Spleen (tissue), 11 donors: ENCODE measurements around the gene C13orf42. TPM values are rescaled to one million over a fixed set of nuclear protein-coding genes. Genes with fewer than 3 reads are reported as not detected.
"Not testable (repeated sequence)": the region's sequence is repeated elsewhere in the genome, so short reads cannot be mapped to it uniquely, and the experiment has no call there.

Experiments used
- DNase-seq: peaks from one replicate; pipeline ENCODE4 v3.0.0-alpha.2; 2020
- H3K27ac ChIP-seq, 8 donors: fragments of 200-600 bp; sonication (generic) in 7 of 8; 1 replicate in 4 of 8; 2 replicates in 4 of 8; pipeline versions ENCODE4 v1.5.0 to v1.8.0; 2016 to 2021; ENCODE audit warnings: inconsistent platforms in 4 of 8, mild to moderate bottlenecking in 4 of 8, moderate library complexity in 1 of 8
- H3K27me3 ChIP-seq, 7 donors: fragments of 200-600 bp; sonication (generic) in 6 of 7; replicated peaks in 1 of 7; 1 replicate in 4 of 7; 2 replicates in 3 of 7; pipeline versions ENCODE4 v1.5.0 to v1.8.0; 2016 to 2021; ENCODE audit warnings: inconsistent platforms in 3 of 7, mild to moderate bottlenecking in 1 of 7
- H3K36me3 ChIP-seq, 6 donors: fragments of 200-600 bp; sonication (generic) in 5 of 6; 1 replicate in 4 of 6; 2 replicates in 2 of 6; pipeline versions ENCODE4 v1.5.0 to v1.8.0; 2016 to 2021; ENCODE audit warnings: inconsistent platforms in 2 of 6
- H3K4me1 ChIP-seq, 6 donors: fragments of 200-600 bp; sonication (generic) in 5 of 6; 1 replicate in 3 of 6; 2 replicates in 3 of 6; pipeline versions ENCODE4 v1.5.0 to v1.8.0; 2016 to 2021; ENCODE audit warnings: inconsistent platforms in 3 of 6
- H3K4me3 ChIP-seq, 8 donors: fragments of 200-600 bp; sonication (generic) in 7 of 8; 1 replicate in 4 of 8; 2 replicates in 4 of 8; pipeline versions ENCODE4 v1.5.0 to v1.8.0; 2016 to 2021; ENCODE audit warnings: inconsistent platforms in 4 of 8, mild to moderate bottlenecking in 4 of 8, moderate library complexity in 2 of 8
- H3K9me3 ChIP-seq, 8 donors: fragments of 200-600 bp; sonication (generic) in 7 of 8; 1 replicate in 4 of 8; 2 replicates in 4 of 8; pipeline versions ENCODE4 v1.5.0 to v1.8.0; 2016 to 2021; ENCODE audit warnings: inconsistent platforms in 4 of 8
- CTCF ChIP-seq, 11 experiments: fragments of 200-600 bp in 7 of 11; fragments of 450-650 bp in 4 of 11; sonication (generic) in 4 of 11; IDR thresholded peaks in 8 of 11; conservative IDR thresholded peaks in 3 of 11; 1 replicate in 7 of 11; 2 replicates in 4 of 11; pipeline versions ENCODE4 v1.4.0 to v1.8.0; 2016 to 2021; ENCODE audit warnings: antibody characterized with exemption in 11 of 11, inconsistent platforms in 4 of 11, mild to moderate bottlenecking in 1 of 11
- POLR2A ChIP-seq, 3 donors: fragments of 450-650 bp; IDR thresholded peaks; one replicate each; pipeline ENCODE4 v1.5.1; 2017; ENCODE audit warnings: antibody characterized with exemption in 3 of 3, mild to moderate bottlenecking in 1 of 3
- POLR2AphosphoS5 ChIP-seq, 3 donors: sonication (generic); formaldehyde crosslinking; IDR thresholded peaks; one replicate each; pipeline ENCODE4 v1.5.1; 2017; ENCODE audit warnings: antibody characterized with exemption in 3 of 3
- WGBS, 5 donors: extraction: QIAGEN DNeasy Blood & Tissue Kit in 3 of 5; methylation state at CpG; one replicate each; pipeline versions ENCODE4 v1.1.5 to v1.1.7; 2013 to 2018; 5-methylcytosine and 5-hydroxymethylcytosine counted together
- intact Hi-C: fragments of 100-400 bp; cut with DNase I; formaldehyde crosslinking; loops from one replicate; pipeline ENCODE4 v1.15.0; 2023; ENCODE audit warnings: low total_unique reads
- polyA plus RNA-seq, 3 donors: library from polyadenylated mRNA; stranded (reverse); fragments of 200-250 nt; gene quantifications; one replicate each; pipeline ENCODE4 v1.2.1, GENCODE V29; 2013
- total RNA-seq, 7 donors: library from RNA; depleted of rRNA in 3 of 7; stranded (reverse); fragments of >200 nt in 3 of 7; fragmentation: NEBNext Ultra II Directional in 4 of 7; extraction: Animal tissue kit (Norgen Biotek cat#: 25700) in 4 of 7; gene quantifications; one replicate each; pipeline versions ENCODE4 v1.1.0 to v1.2.1, GENCODE V29; 2016 to 2021
- donor health status: healthy with polysubstance abuse.
- donor health status: DM: no; HTN: no; CAD: no; lungs with moderate emphysema.
- donor health status: DM: no; HTN: no; CAD: no.
- donor health status: Bipolar disorder and iron deficiency.
- donor health status: healthy.
- donor health status: DM: no; HTN: no; CAD: no.
- donor health status: DM: yes; HTN: yes; CAD: no.

C13orf42 gene
- total and polyA plus RNA-seq, 10 donors: 0.03 to 0.60 (median 0.33) TPM; not detected in 5

GRCh38 chr13:51093574-51093973 lies 17.5 kb downstream of the C13orf42 start:
- Histone ChIP-seq H3K27me3 (no peaks in the 10 kb centered on the region), H3K4me3 (no peak overlapping the region), H3K36me3 (no peaks in the 10 kb centered on the region), H3K4me1 (peaks cover 0 to 6% (median 0%) of the 10 kb centered on the region in 6 donors), H3K9me3 (no peaks in the 10 kb centered on the region), H3K27ac (no peak overlapping the region)
- intact Hi-C loops: no loop called here
- 92 to 95% (median 94%) methylated on average over 4 of the region's 4 CpGs for WGBS, 5 donors
- TF ChIP-seq CTCF (IDR thresholded peaks at IDR 0.05 in 8 of 11, conservative IDR thresholded peaks at IDR 0.05 in 3 of 11) (no peak), POLR2A (IDR thresholded peaks at IDR 0.05) (no peak), POLR2AphosphoS5 (IDR thresholded peaks at IDR 0.05) (no peak)
- DNase-seq: no peak

- TF ChIP-seq POLR2A (IDR thresholded peaks at IDR 0.05) (no peak), CTCF (IDR thresholded peaks at IDR 0.05 in 8 of 11, conservative IDR thresholded peaks at IDR 0.05 in 3 of 11) (no peak), POLR2AphosphoS5 (IDR thresholded peaks at IDR 0.05) (no peak)
- H3K27ac ChIP-seq: no peak overlapping the region
- H3K36me3 ChIP-seq: no peaks in the 10 kb centered on the region
- no peak overlapping the region for H3K4me3 ChIP-seq
- H3K9me3 ChIP-seq: no peaks in the 10 kb centered on the region
- H3K4me1 ChIP-seq: peaks cover 0 to 6% (median 0%) of the 10 kb centered on the region in 6 donors
- no peak for DNase-seq
- intact Hi-C loops: no loop called here
- H3K27me3 ChIP-seq: no peaks in the 10 kb centered on the region
- 81 to 91% (median 86%) methylated on average over 4 of the region's 4 CpGs for WGBS, 5 donors
Observed at GRCh38 chr13:51091839-51092238, 19.2 kb downstream of the C13orf42 start.

GRCh38 chr13:51083706-51084105 lies 27.4 kb downstream of the C13orf42 start:
- WGBS, 5 donors: 88 to 97% (median 91%) methylated on average over 4 to 5 of the region's 5 CpGs
- H3K9me3 ChIP-seq: no peaks in the 10 kb centered on the region
- intact Hi-C loops: no loop called here
- no peak overlapping the region for H3K27ac ChIP-seq
- no peaks in the 10 kb centered on the region for H3K36me3 ChIP-seq
- TF ChIP-seq POLR2A (IDR thresholded peaks at IDR 0.05) (no peak), POLR2AphosphoS5 (IDR thresholded peaks at IDR 0.05) (no peak), CTCF (IDR thresholded peaks at IDR 0.05 in 8 of 11, conservative IDR thresholded peaks at IDR 0.05 in 3 of 11) (no peak)
- H3K27me3 ChIP-seq: no peaks in the 10 kb centered on the region
- H3K4me1 ChIP-seq: no peaks in the 10 kb centered on the region
- no peak for DNase-seq
- H3K4me3 ChIP-seq: no peak overlapping the region

GRCh38 chr13:51080478-51081065 lies 30.5 kb downstream of the C13orf42 start:
- H3K4me3 ChIP-seq, DNase-seq, intact Hi-C loops, H3K27ac ChIP-seq, H3K27me3 ChIP-seq, H3K9me3 ChIP-seq, H3K36me3 ChIP-seq, H3K4me1 ChIP-seq: not testable (repeated sequence)
- 86 to 94% (median 91%) methylated on average over 5 to 7 of the region's 23 CpGs for WGBS, 5 donors
